ENCODE data around the gene SHF.

DNA sequence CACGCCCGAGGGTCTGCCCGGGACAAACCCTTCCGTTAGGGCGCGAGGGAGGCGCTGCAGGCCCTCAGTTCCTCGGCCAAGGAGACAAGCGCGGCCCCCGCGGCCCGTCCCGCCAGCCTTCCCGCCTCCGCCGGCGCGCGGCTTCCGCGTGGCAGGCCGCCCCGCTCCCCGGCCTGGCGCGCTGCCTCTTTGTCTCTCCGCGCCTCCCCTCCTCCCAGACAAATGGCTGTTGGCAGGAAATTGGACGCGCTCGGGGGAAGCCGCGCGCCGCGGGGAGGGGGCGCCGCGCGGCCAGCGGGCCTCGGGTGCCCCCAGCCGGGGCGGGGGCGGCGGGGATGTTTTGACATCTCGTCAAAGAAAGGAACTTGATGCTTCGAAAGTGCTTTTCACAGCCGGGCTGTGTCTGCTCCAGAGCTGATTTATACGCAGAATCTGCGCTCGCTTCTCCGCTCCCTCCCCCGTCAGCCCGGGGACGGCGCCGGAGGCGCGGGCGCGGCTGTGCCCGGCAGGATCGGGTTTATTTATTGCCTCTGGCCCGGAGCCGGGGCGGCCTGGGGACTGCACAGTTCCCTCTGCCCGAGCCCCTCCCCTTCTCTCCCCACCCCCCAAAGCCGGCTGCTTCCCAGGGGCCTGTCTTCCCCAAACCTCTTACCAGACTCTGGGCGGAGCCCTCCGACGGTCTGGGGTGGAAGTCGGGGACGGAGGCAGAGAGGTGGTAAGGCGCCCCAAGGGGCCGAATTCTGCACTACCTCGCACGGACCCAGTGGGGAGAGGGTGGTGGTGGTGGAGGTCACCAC is 20.7 kb downstream of the SHF start:
- no peak; the same call in 1 of the 2 replicates for TF ChIP-seq POLR2AphosphoS5 (IDR thresholded peaks at IDR 0.05; ENCODE audit: low read depth, low read length)
- peak; percentile 71 for TF ChIP-seq POLR2A (IDR thresholded peaks at IDR 0.05; ENCODE audit: low read depth, low read length)
- peak; percentile 31; the same call in 1 of the 2 replicates for TF ChIP-seq TAF1 (IDR thresholded peaks at IDR 0.05; ENCODE audit: borderline replicate concordance, low read depth, low read length)

All from GM12892 (cell line).